DND-41 (cell line): ENCODE measurements around the gene SGK1.
A peak's percentile ranks its signal among the peaks of the same experiment; 100 is the strongest.

Experiments used
- ATAC-seq: fragments of 200-7000 bp; cut with Tn5 transposase; 3 replicates; pipeline ENCODE4 v1.9.1; 2021; ENCODE audit warnings: low read depth; ENCODE audit not compliant: insufficient read depth
- DNase-seq: peaks from one replicate; pipeline ENCODE4 v3.0.0-alpha.2; 2020
- H2AFZ ChIP-seq: 2 replicates; pipeline ENCODE4 v1.6.0; 2012; ENCODE audit warnings: low read depth, low read length
- H3K27ac ChIP-seq: 2 replicates; pipeline ENCODE4 v1.5.1; 2012; ENCODE audit warnings: low read length, inconsistent platforms
- H3K27me3 ChIP-seq: fragments of 200-600 bp; sonication (generic); 2 replicates; pipeline ENCODE4 v1.6.0; 2012; ENCODE audit warnings: low read length, mild to moderate bottlenecking, inconsistent platforms; ENCODE audit not compliant: insufficient read depth, poor library complexity
- H3K36me3 ChIP-seq: 2 replicates; pipeline ENCODE4 v1.5.1; 2012; ENCODE audit warnings: low read length, inconsistent platforms; ENCODE audit not compliant: insufficient read depth
- H3K4me1 ChIP-seq: 2 replicates; pipeline ENCODE4 v1.5.1; 2012; ENCODE audit warnings: mild to moderate bottlenecking, low read length; ENCODE audit not compliant: insufficient read depth
- H3K4me2 ChIP-seq: 2 replicates; pipeline ENCODE4 v1.6.0; 2012; ENCODE audit warnings: mild to moderate bottlenecking, moderate library complexity, low read length, inconsistent platforms; ENCODE audit not compliant: insufficient read depth
- H3K4me3 ChIP-seq, 2 experiments: fragments of 200-600 bp in 1 of 2; shearing (Covaris generic) in 1 of 2; 2 replicates each; pipeline ENCODE4 v1.5.1; 2012 to 2016; ENCODE audit warnings: inconsistent platforms in 2 of 2, low read length in 2 of 2, mild to moderate bottlenecking in 2 of 2, low read depth in 1 of 2, moderate library complexity in 1 of 2
- H3K79me2 ChIP-seq: 2 replicates; pipeline ENCODE4 v1.6.0; 2012; ENCODE audit warnings: low read length, inconsistent platforms; ENCODE audit not compliant: insufficient read depth
- H3K9ac ChIP-seq: 2 replicates; pipeline ENCODE4 v1.6.0; 2012; ENCODE audit warnings: low read depth, mild to moderate bottlenecking, inconsistent platforms, low read length, moderate library complexity
- H3K9me3 ChIP-seq: 2 replicates; pipeline ENCODE4 v1.5.1; 2012; ENCODE audit warnings: low read length, moderate library complexity, mild to moderate bottlenecking, inconsistent platforms; ENCODE audit not compliant: insufficient read depth, severe bottlenecking
- H4K20me1 ChIP-seq: 2 replicates; pipeline ENCODE4 v1.6.0; 2012; ENCODE audit warnings: low read length; ENCODE audit not compliant: insufficient read depth
- EZH2 ChIP-seq: IDR thresholded peaks from 3 replicates; pipeline ENCODE4 v1.6.1; 2012; ENCODE audit warnings: borderline replicate concordance, low read depth, mild to moderate bottlenecking, moderate library complexity, low read length, inconsistent platforms; ENCODE audit not compliant: severe bottlenecking
- TF ChIP-seq, protein P1 (sequence below): IDR thresholded peaks from 2 replicates; pipeline ENCODE4 v1.5.1; 2012; ENCODE audit warnings: borderline replicate concordance, low read length, moderate library complexity, mild to moderate bottlenecking; ENCODE audit not compliant: poor library complexity, severe bottlenecking; ENCODE audit errors: extremely low read depth

Gene SGK1

DNA sequence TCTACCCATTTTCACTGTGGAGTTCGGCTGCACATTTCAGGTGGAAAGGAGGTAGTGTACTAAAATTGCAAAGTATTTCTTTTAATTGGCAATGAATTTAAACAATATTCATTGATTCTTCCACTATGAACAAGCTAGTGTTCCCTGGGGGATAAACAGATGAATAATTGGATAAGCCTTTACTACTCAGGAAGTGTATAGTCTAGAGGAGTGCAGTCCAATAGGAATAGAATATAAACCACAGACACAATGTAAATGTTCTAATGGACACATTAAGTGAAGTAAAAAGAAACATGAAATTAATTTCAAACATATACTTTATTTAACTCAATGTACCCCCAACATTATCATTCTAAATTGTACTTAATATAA, 28.7 kb downstream of the SGK1 start:
- Histone ChIP-seq H3K4me3 (no peak overlapping the region), H3K79me2 (no peaks in the 10 kb centered on the region), H3K27me3 (no peaks in the 10 kb centered on the region), H3K36me3 (no peaks in the 10 kb centered on the region), H3K4me2 (no peak overlapping the region), H3K9ac (no peak overlapping the region), H3K27ac (no peak overlapping the region), H4K20me1 (no peaks in the 10 kb centered on the region), H2AFZ (no peak overlapping the region), H3K4me1 (peaks cover 18% of the 10 kb centered on the region), H3K9me3 (no peaks in the 10 kb centered on the region)
- ATAC-seq = peak; percentile 14; the same call in 1 of the 3 replicates
- no peak for DNase-seq
- no peak for TF ChIP-seq EZH2
- TF ChIP-seq, protein P1, sequence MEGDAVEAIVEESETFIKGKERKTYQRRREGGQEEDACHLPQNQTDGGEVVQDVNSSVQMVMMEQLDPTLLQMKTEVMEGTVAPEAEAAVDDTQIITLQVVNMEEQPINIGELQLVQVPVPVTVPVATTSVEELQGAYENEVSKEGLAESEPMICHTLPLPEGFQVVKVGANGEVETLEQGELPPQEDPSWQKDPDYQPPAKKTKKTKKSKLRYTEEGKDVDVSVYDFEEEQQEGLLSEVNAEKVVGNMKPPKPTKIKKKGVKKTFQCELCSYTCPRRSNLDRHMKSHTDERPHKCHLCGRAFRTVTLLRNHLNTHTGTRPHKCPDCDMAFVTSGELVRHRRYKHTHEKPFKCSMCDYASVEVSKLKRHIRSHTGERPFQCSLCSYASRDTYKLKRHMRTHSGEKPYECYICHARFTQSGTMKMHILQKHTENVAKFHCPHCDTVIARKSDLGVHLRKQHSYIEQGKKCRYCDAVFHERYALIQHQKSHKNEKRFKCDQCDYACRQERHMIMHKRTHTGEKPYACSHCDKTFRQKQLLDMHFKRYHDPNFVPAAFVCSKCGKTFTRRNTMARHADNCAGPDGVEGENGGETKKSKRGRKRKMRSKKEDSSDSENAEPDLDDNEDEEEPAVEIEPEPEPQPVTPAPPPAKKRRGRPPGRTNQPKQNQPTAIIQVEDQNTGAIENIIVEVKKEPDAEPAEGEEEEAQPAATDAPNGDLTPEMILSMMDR = no peak

DNA sequence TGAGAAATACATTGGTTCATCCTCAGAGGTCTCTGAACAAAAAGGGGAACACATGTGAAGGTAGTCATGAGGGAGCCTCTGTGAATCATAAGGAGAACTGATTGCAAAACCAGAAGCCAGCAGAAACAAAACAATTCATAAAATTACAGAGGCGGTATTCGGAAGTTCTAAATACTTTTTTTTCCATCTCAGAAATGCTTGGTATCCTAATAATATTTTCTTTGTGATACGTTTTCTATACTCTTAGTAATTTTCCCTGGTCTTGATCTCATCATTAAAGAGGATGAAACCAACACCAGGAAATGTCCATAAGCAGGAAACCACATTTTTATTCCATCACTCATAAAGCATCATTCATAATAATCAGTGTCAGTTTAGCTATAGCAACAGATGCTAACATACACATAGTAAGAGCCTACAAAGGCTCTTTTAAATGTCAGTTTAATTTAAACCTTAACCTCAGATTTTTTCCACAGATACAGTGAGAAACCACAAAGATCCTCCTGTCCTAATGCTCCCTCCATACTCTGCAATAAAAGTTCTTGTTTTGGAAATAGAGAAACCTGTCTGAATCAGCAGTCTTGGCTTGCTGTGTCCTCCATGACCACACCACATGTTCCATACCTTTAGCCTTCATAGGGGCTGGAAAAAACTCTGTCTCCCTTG, 29.2 kb downstream of the SGK1 start:
- H3K4me2 ChIP-seq = no peak overlapping the region
- ATAC-seq = peak; percentile 95

DNA sequence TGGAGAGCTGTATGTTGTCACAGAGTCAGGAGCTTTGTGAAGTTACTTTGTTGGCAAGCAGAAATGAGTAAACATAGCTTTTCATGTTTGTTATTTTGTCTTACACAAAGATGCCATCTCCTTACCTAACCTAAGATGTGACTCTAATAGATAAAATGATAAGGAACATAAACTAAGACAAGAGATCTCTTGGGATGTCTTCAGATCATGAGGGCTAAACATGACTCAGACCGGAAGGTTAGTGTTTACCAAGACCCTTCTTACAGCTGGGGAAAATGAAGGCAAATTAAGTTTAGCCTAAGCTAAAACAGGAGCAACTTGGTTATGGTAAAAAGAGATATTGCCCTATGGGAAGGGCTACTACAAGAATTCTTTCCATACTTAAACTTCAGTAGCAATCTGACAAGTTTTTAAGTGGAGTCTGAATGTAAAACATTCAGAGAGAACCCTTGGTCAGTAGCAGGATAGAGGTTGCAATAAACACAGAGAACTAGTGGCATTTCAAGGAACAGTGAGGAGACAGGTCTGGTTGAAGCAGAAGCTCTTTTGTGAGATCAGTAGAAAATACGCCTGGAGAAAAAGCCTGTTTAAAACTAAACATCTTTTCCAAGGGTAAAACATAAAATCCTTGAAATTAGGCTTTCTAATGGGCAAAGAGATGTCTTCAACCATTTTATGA, 29.9 kb downstream of the SGK1 start:
- no peaks in the 10 kb centered on the region for H3K9me3 ChIP-seq
- H3K4me3 ChIP-seq = no peak overlapping the region
- H3K27ac ChIP-seq = no peak overlapping the region
- no peaks in the 10 kb centered on the region for H3K36me3 ChIP-seq
- no peak overlapping the region for H3K9ac ChIP-seq
- peaks cover 18% of the 10 kb centered on the region for H3K4me1 ChIP-seq
- H3K27me3 ChIP-seq = no peaks in the 10 kb centered on the region
- no peak overlapping the region for H2AFZ ChIP-seq
- TF ChIP-seq, protein P1 = no peak
- TF ChIP-seq EZH2 = no peak
- DNase-seq (no peak), ATAC-seq (no peak)
- no peak overlapping the region for H3K4me2 ChIP-seq
- no peaks in the 10 kb centered on the region for H4K20me1 ChIP-seq
- H3K79me2 ChIP-seq = no peaks in the 10 kb centered on the region

More for the DNA sequence above, 29.2 kb downstream of the SGK1 start:
- no peak overlapping the region for H3K27ac ChIP-seq
- no peak for TF ChIP-seq EZH2
- TF ChIP-seq, protein P1 = no peak
- DNase-seq = no peak
- no peaks in the 10 kb centered on the region for H3K36me3 ChIP-seq
- H2AFZ ChIP-seq = no peak overlapping the region
- no peaks in the 10 kb centered on the region for H4K20me1 ChIP-seq
- no peaks in the 10 kb centered on the region for H3K79me2 ChIP-seq
- peaks cover 18% of the 10 kb centered on the region for H3K4me1 ChIP-seq
- H3K9me3 ChIP-seq = no peaks in the 10 kb centered on the region
- H3K27me3 ChIP-seq = no peaks in the 10 kb centered on the region
- H3K9ac ChIP-seq = no peak overlapping the region
- no peak overlapping the region for H3K4me3 ChIP-seq
